ENCODE data around the gene ATP2B2.

ATP2B2 gene

GRCh38 chr3:10289077-10289476, 216.3 kb downstream of the ATP2B2 start:
- ATAC-seq: no peak
- no peak for TF ChIP-seq CSRNP3 (CRISPR knock-in tag; IDR thresholded peaks at IDR 0.05)

GRCh38 chr3:10288575-10288960, 216.8 kb downstream of the ATP2B2 start:
- TF ChIP-seq PPARA (CRISPR knock-in tag; IDR thresholded peaks at IDR 0.05; ENCODE audit: borderline replicate concordance) (no peak), TSHZ2 (CRISPR knock-in tag; IDR thresholded peaks at IDR 0.05) (no peak)
- no peak for ATAC-seq

GRCh38 chr3:10287936-10288574, 217.3 kb downstream of the ATP2B2 start:
- no peak for TF ChIP-seq GLIS3 (CRISPR knock-in tag; IDR thresholded peaks at IDR 0.05)
- TF ChIP-seq RARB (CRISPR knock-in tag; IDR thresholded peaks at IDR 0.05): no peak
- TF ChIP-seq, protein P1, sequence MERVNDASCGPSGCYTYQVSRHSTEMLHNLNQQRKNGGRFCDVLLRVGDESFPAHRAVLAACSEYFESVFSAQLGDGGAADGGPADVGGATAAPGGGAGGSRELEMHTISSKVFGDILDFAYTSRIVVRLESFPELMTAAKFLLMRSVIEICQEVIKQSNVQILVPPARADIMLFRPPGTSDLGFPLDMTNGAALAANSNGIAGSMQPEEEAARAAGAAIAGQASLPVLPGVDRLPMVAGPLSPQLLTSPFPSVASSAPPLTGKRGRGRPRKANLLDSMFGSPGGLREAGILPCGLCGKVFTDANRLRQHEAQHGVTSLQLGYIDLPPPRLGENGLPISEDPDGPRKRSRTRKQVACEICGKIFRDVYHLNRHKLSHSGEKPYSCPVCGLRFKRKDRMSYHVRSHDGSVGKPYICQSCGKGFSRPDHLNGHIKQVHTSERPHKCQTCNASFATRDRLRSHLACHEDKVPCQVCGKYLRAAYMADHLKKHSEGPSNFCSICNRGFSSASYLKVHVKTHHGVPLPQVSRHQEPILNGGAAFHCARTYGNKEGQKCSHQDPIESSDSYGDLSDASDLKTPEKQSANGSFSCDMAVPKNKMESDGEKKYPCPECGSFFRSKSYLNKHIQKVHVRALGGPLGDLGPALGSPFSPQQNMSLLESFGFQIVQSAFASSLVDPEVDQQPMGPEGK (CRISPR knock-in tag; IDR thresholded peaks at IDR 0.05; ENCODE audit: borderline replicate concordance): no peak
- no peak for TF ChIP-seq PPARA (CRISPR knock-in tag; IDR thresholded peaks at IDR 0.05; ENCODE audit: borderline replicate concordance)
- no peak for TF ChIP-seq ZNF8 (CRISPR knock-in tag; IDR thresholded peaks at IDR 0.05)
- TF ChIP-seq ZNF565 (CRISPR knock-in tag; conservative IDR thresholded peaks at IDR 0.05; ENCODE audit: low read depth): no peak
- no peak for TF ChIP-seq ZNF70 (CRISPR knock-in tag; IDR thresholded peaks at IDR 0.05)
- no peak for TF ChIP-seq TSHZ2 (CRISPR knock-in tag; IDR thresholded peaks at IDR 0.05)
- no peak for TF ChIP-seq ARNTL (CRISPR knock-in tag; IDR thresholded peaks at IDR 0.05; ENCODE audit: borderline replicate concordance, low read depth)
- TF ChIP-seq CSDC2 (CRISPR knock-in tag; IDR thresholded peaks at IDR 0.05): no peak
- ATAC-seq: no peak

- peak; percentile 88 for ATAC-seq
- no peak for TF ChIP-seq ARNTL (CRISPR knock-in tag; IDR thresholded peaks at IDR 0.05; ENCODE audit: borderline replicate concordance, low read depth)
- no peak for TF ChIP-seq ZNF565 (CRISPR knock-in tag; conservative IDR thresholded peaks at IDR 0.05; ENCODE audit: low read depth)
- no peak for TF ChIP-seq GLIS3 (CRISPR knock-in tag; IDR thresholded peaks at IDR 0.05)
- TF ChIP-seq CSDC2 (CRISPR knock-in tag; IDR thresholded peaks at IDR 0.05): no peak
- TF ChIP-seq RARB (CRISPR knock-in tag; IDR thresholded peaks at IDR 0.05): no peak
- TF ChIP-seq TSHZ2 (CRISPR knock-in tag; IDR thresholded peaks at IDR 0.05): no peak
- TF ChIP-seq, protein P1 (CRISPR knock-in tag; IDR thresholded peaks at IDR 0.05; ENCODE audit: borderline replicate concordance): no peak
- no peak for TF ChIP-seq ZFP30 (CRISPR knock-in tag; IDR thresholded peaks at IDR 0.05)
- no peak for TF ChIP-seq ZC3H10 (CRISPR knock-in tag; IDR thresholded peaks at IDR 0.05)
- no peak for TF ChIP-seq SNAI2 (CRISPR knock-in tag; IDR thresholded peaks at IDR 0.05)
- TF ChIP-seq, protein P2, sequence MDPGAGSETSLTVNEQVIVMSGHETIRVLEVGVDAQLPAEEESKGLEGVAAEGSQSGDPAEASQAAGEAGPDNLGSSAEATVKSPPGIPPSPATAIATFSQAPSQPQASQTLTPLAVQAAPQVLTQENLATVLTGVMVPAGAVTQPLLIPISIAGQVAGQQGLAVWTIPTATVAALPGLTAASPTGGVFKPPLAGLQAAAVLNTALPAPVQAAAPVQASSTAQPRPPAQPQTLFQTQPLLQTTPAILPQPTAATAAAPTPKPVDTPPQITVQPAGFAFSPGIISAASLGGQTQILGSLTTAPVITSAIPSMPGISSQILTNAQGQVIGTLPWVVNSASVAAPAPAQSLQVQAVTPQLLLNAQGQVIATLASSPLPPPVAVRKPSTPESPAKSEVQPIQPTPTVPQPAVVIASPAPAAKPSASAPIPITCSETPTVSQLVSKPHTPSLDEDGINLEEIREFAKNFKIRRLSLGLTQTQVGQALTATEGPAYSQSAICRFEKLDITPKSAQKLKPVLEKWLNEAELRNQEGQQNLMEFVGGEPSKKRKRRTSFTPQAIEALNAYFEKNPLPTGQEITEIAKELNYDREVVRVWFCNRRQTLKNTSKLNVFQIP (CRISPR knock-in tag; IDR thresholded peaks at IDR 0.05; ENCODE audit: borderline replicate concordance, low read depth): no peak
- no peak for TF ChIP-seq BACH2 (CRISPR knock-in tag; IDR thresholded peaks at IDR 0.05; ENCODE audit: borderline replicate concordance)
- no peak for TF ChIP-seq ESRRG (CRISPR knock-in tag; IDR thresholded peaks at IDR 0.05)
- TF ChIP-seq ISL1 (CRISPR knock-in tag; IDR thresholded peaks at IDR 0.05): no peak
Observed at GRCh38 chr3:10286596-10287295, 218.6 kb downstream of the ATP2B2 start.

All from SK-N-SH treated with all-trans-retinoic acid at 6 μM for 48 hours (cell line).